Fibroblast of lung (primary cell): ENCODE measurements around the gene ZBP1. TPM values are rescaled to one million over a fixed set of nuclear protein-coding genes. Genes with fewer than 3 reads are reported as not detected.

Experiments
- DNase-seq, 2 donors: peaks; one replicate each; pipeline versions ENCODE4 v3.0.0 to v3.0.0-alpha.2; 2010; ENCODE audit warnings: low read depth in 2 of 2
- H2AFZ ChIP-seq: 2 replicates; pipeline ENCODE4 v1.5.1; 2012; ENCODE audit warnings: low read length, control low read depth, inconsistent platforms
- H3K27ac ChIP-seq: 2 replicates; pipeline ENCODE4 v1.5.1; 2011; ENCODE audit warnings: low read length, control low read depth; ENCODE audit not compliant: insufficient read depth
- H3K27me3 ChIP-seq: 2 replicates; pipeline ENCODE4 v1.5.1; 2011; ENCODE audit warnings: mild to moderate bottlenecking, low read length; ENCODE audit not compliant: control insufficient read depth, insufficient read depth
- H3K36me3 ChIP-seq: 2 replicates; pipeline ENCODE4 v1.5.1; 2011; ENCODE audit warnings: low read length; ENCODE audit not compliant: control insufficient read depth, insufficient read depth
- H3K4me1 ChIP-seq: 2 replicates; pipeline ENCODE4 v1.5.1; 2011; ENCODE audit warnings: low read length; ENCODE audit not compliant: control insufficient read depth, insufficient read depth; ENCODE audit errors: extremely low read depth
- H3K4me2 ChIP-seq: 2 replicates; pipeline ENCODE4 v1.5.1; 2011; ENCODE audit warnings: low read length, control low read depth; ENCODE audit not compliant: insufficient read depth; ENCODE audit errors: extremely low read depth
- H3K4me3 ChIP-seq, 4 experiments: fragments of 200-600 bp in 1 of 4; sonication (generic) in 1 of 4; replicated peaks in 1 of 4; 2 replicates each; pipeline ENCODE4 v1.5.1; 2011 to 2016; ENCODE audit warnings: low read length in 4 of 4, low read depth in 3 of 4, mild to moderate bottlenecking in 3 of 4, control low read depth in 2 of 4, inconsistent platforms in 1 of 4, mixed read lengths in 1 of 4; ENCODE audit not compliant: insufficient read depth in 1 of 4; ENCODE audit errors: control extremely low read depth in 1 of 4
- H3K79me2 ChIP-seq: 2 replicates; pipeline ENCODE4 v1.5.1; 2012; ENCODE audit warnings: mild to moderate bottlenecking, low read length, inconsistent platforms; ENCODE audit not compliant: control insufficient read depth, insufficient read depth
- H3K9ac ChIP-seq: 2 replicates; pipeline ENCODE4 v1.5.1; 2011; ENCODE audit warnings: mild to moderate bottlenecking, low read length, control low read depth; ENCODE audit not compliant: insufficient read depth
- H3K9me3 ChIP-seq: 2 replicates; pipeline ENCODE4 v1.5.1; 2012; ENCODE audit warnings: low read depth, low read length; ENCODE audit not compliant: control insufficient read depth, insufficient read depth
- H4K20me1 ChIP-seq: 2 replicates; pipeline ENCODE4 v1.5.1; 2011; ENCODE audit warnings: low read length; ENCODE audit not compliant: control insufficient read depth, insufficient read depth; ENCODE audit errors: extremely low read depth
- CTCF ChIP-seq, 2 donors: IDR thresholded peaks in 1 of 2; conservative IDR thresholded peaks in 1 of 2; 1 replicate in 1 of 2; 2 replicates in 1 of 2; pipeline ENCODE4 v1.5.1; 2011 to 2012; ENCODE audit warnings: low read length in 2 of 2, control low read depth in 1 of 2, inconsistent platforms in 1 of 2, low read depth in 1 of 2, mild to moderate bottlenecking in 1 of 2
- EZH2 ChIP-seq: IDR thresholded peaks from 2 replicates; pipeline ENCODE4 v1.5.1; 2012; ENCODE audit warnings: low read length, control low read depth, mild to moderate bottlenecking; ENCODE audit errors: missing control alignments
- polyA plus RNA-seq, 2 donors: library from polyadenylated mRNA; depleted of rRNA in 1 of 2; stranded (reverse) in 1 of 2; unstranded in 1 of 2; fragments of >200 nt; gene quantifications; 2 replicates each; pipeline ENCODE4 v1.2.1, GENCODE V29; 2011 to 2012; ENCODE audit warnings: missing spikeins in 1 of 2
- total RNA-seq: library from RNA; depleted of rRNA; stranded (reverse); fragments of >200 nt; gene quantifications from 2 replicates; pipeline ENCODE4 v1.2.1, GENCODE V29; 2014

The ZBP1 gene
- total and polyA plus RNA-seq, 2 donors (not counting 1 experiment from before 2014, with no cell fraction given): not detected

DNA sequence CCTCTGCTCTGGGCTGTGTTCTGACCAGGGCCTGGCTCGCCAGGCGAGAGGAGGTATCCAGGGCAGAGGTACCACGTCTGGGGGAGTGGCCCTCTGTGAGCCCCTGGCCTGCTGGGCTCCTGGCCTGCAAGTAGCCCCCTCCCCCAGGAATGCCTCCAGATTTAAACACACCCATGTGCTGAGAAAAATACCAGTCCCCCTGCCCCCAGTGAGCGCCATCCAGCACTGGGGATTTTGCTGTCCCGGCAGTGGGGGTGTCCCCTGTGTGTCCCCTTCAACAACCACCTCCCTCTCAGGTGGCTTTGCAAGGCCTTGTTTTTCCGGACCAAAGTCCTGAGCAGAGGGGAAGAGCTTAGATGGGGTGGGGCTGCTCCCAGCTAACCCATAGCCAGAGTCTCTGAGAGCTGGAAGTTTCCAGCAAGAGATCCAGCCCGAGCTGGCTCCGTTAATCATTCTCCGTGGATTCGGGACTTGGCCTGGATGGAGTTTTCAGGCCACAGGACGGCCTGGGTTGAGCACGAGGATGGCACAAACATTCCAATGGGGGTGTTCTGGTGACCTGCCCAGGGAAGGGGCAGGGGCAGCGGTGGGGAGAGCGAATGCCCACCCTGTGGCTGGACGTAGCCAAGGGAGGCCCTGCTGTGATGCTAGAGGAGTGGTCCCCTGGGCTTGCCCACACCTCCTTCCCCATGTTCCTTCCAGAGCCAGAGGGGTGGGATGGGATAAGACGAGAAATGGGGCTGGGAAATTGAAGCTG, 30.3 kb downstream of the ZBP1 start:
- Histone ChIP-seq H3K27ac (no peak overlapping the region), H3K4me1 (no peaks in the 10 kb centered on the region), H2AFZ (no peak overlapping the region), H3K27me3 (no peaks in the 10 kb centered on the region), H3K79me2 (no peaks in the 10 kb centered on the region), H3K36me3 (no peaks in the 10 kb centered on the region), H3K9ac (no peak overlapping the region), H3K9me3 (no peaks in the 10 kb centered on the region), H4K20me1 (no peaks in the 10 kb centered on the region), H3K4me3 (no peak overlapping the region), H3K4me2 (no peak overlapping the region)
- no peak for TF ChIP-seq EZH2
- TF ChIP-seq CTCF (conservative IDR thresholded peaks at IDR 0.05 in 1 of 2, IDR thresholded peaks at IDR 0.05 in 1 of 2; ENCODE audit: low read depth in 1 of 2, low read length in 2 of 2): no peak
- no peak for DNase-seq

DNA sequence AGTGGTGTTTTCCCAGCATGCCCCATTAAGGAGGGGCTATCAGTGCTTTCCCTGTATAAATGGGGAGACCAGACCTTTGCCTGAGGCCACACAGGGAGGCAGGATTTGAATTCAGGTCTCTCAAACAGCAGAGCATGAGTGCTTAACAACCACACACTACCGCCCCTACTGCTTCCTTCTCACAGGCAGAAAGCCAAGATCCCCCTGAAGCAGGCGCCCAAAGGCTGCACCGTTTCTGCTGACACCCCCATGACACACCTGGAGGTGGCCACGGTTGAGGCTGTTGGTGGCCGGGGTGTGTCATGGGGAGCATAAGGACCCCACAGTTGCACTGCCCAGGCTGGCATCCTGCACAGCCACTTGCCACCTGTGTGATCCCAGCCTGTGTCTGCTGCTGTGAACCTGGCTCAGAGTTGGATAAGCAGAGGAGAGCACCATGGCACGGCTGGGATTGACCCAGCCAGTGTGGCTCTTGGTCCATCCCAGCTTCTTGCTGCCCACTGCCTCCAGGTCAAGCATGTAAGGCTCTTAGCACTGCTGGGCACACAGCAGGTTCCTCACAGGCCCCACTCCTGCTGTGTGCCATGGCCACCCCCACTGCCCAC, 31.0 kb downstream of the ZBP1 start:
- no peak for TF ChIP-seq CTCF (conservative IDR thresholded peaks at IDR 0.05 in 1 of 2, IDR thresholded peaks at IDR 0.05 in 1 of 2; ENCODE audit: low read depth in 1 of 2, low read length in 2 of 2)
- TF ChIP-seq EZH2: no peak
- no peak overlapping the region for H3K27ac ChIP-seq
- no peak for DNase-seq

GRCh38 chr20:57588596-57588995, 31.6 kb downstream of the ZBP1 start:
- Histone ChIP-seq H3K4me3 (no peak overlapping the region), H3K4me1 (no peaks in the 10 kb centered on the region), H3K79me2 (no peaks in the 10 kb centered on the region), H3K4me2 (no peak overlapping the region), H4K20me1 (no peaks in the 10 kb centered on the region), H3K36me3 (no peaks in the 10 kb centered on the region), H3K27ac (no peak overlapping the region), H2AFZ (no peak overlapping the region), H3K9ac (no peak overlapping the region), H3K9me3 (no peaks in the 10 kb centered on the region), H3K27me3 (no peaks in the 10 kb centered on the region)
- TF ChIP-seq CTCF (conservative IDR thresholded peaks at IDR 0.05 in 1 of 2, IDR thresholded peaks at IDR 0.05 in 1 of 2; ENCODE audit: low read depth in 1 of 2, low read length in 2 of 2) (no peak), EZH2 (no peak)
- no peak for DNase-seq

More for the DNA sequence above, 31.0 kb downstream of the ZBP1 start:
- Histone ChIP-seq H3K36me3 (no peaks in the 10 kb centered on the region), H3K4me3 (no peak overlapping the region), H2AFZ (no peak overlapping the region), H3K79me2 (no peaks in the 10 kb centered on the region), H3K4me1 (no peaks in the 10 kb centered on the region), H4K20me1 (no peaks in the 10 kb centered on the region), H3K9ac (no peak overlapping the region), H3K9me3 (no peaks in the 10 kb centered on the region), H3K4me2 (no peak overlapping the region), H3K27me3 (no peaks in the 10 kb centered on the region)
